OCI-LY3 (cell line): ENCODE measurements around the gene SH2D2A.

ENCODE experiments used
- H2AFZ ChIP-seq: fragments of 200-600, 300-600 bp; shearing (Covaris generic); 2 replicates; pipeline ENCODE4 v1.6.0; 2014; ENCODE audit warnings: antibody characterized with exemption, low read depth, low read length
- H3K27ac ChIP-seq: fragments of 200-600, 300-600 bp; sonication (generic); 2 replicates; pipeline ENCODE4 v1.5.1; 2014; ENCODE audit warnings: mild to moderate bottlenecking, low read length, moderate library complexity, mixed read lengths
- H3K27me3 ChIP-seq: fragments of 200-600, 300-600 bp; sonication (generic); 2 replicates; pipeline ENCODE4 v1.6.1; 2014; ENCODE audit warnings: low read depth, low read length, mixed read lengths
- H3K36me3 ChIP-seq: fragments of 200-600, 300-600 bp; sonication (generic); replicated peaks from 2 replicates; pipeline ENCODE3; 2014; ENCODE audit warnings: low read depth, low read length, mixed read lengths
- H3K4me1 ChIP-seq: fragments of 300-600, 200-600 bp; sonication (generic); 2 replicates; pipeline ENCODE4 v1.6.1; 2014; ENCODE audit warnings: low read length, mixed read lengths
- H3K4me2 ChIP-seq: fragments of 200-600, 300-600 bp; sonication (generic); 2 replicates; pipeline ENCODE4 v1.6.1; 2014; ENCODE audit warnings: low read length, mixed read lengths
- H3K4me3 ChIP-seq: fragments of 300-600, 200-600 bp; sonication (generic); 2 replicates; pipeline ENCODE4 v1.5.1; 2014; ENCODE audit warnings: antibody characterized with exemption, mild to moderate bottlenecking, low read length, moderate library complexity
- H3K79me2 ChIP-seq: fragments of 300-600, 200-600 bp; shearing (Covaris generic); 2 replicates; pipeline ENCODE4 v1.6.1; 2014; ENCODE audit warnings: mild to moderate bottlenecking, low read length, mixed read lengths
- H3K9ac ChIP-seq: fragments of 300-600, 200-600 bp; shearing (Covaris generic); 2 replicates; pipeline ENCODE4 v1.6.0; 2014; ENCODE audit warnings: mild to moderate bottlenecking, low read length, moderate library complexity
- H3K9me3 ChIP-seq: fragments of 200-600, 300-600 bp; shearing (Covaris generic); 2 replicates; pipeline ENCODE4 v1.6.1; 2014; ENCODE audit warnings: low read length, mixed read lengths; ENCODE audit not compliant: insufficient read depth
- H4K20me1 ChIP-seq: fragments of 200-600, 300-600 bp; sonication (generic); 2 replicates; pipeline ENCODE4 v1.6.1; 2016; ENCODE audit warnings: low read length, mixed read lengths; ENCODE audit not compliant: insufficient read depth
- CTCF ChIP-seq: fragments of 200-600, 300-600 bp; sonication (generic); IDR thresholded peaks from 2 replicates; pipeline ENCODE4 v1.5.1; 2014; ENCODE audit warnings: antibody characterized with exemption, low read length, low read depth
- EZH2phosphoT487 ChIP-seq: fragments of 200-600 bp; shearing (Covaris generic); IDR thresholded peaks from 2 replicates; pipeline ENCODE4 v1.6.1; 2018; ENCODE audit warnings: antibody characterized with exemption, mixed run types, low read depth

The SH2D2A gene

GRCh38 chr1:156836892-156837291, 20.2 kb upstream of the SH2D2A start:
- H3K36me3 ChIP-seq: no peaks in the 10 kb centered on the region
- no peak overlapping the region for H3K4me3 ChIP-seq
- TF ChIP-seq CTCF (no peak), EZH2phosphoT487 (no peak)
- H3K27ac ChIP-seq: peak overlapping the region; percentile 53; the same call in 1 of the 2 replicates
- peaks cover 65% of the 10 kb centered on the region for H3K4me1 ChIP-seq
- no peak overlapping the region for H2AFZ ChIP-seq
- no peaks in the 10 kb centered on the region for H3K27me3 ChIP-seq
- H3K4me2 ChIP-seq: peak overlapping the region; percentile 80
- H4K20me1 ChIP-seq: no peaks in the 10 kb centered on the region
- peak overlapping the region; percentile 25; the same call in 1 of the 2 replicates for H3K9ac ChIP-seq
- H3K9me3 ChIP-seq: no peaks in the 10 kb centered on the region
- H3K79me2 ChIP-seq: no peaks in the 10 kb centered on the region

- H3K27me3 ChIP-seq: no peaks in the 10 kb centered on the region
- no peaks in the 10 kb centered on the region for H3K36me3 ChIP-seq
- H3K9me3 ChIP-seq: no peaks in the 10 kb centered on the region
- H3K4me3 ChIP-seq: peak overlapping the region; percentile 43; the same call in 1 of the 2 replicates
- H3K79me2 ChIP-seq: no peaks in the 10 kb centered on the region
- H2AFZ ChIP-seq: no peak overlapping the region
- H3K27ac ChIP-seq: peak overlapping the region; percentile 53; the same call in 1 of the 2 replicates
- peak overlapping the region; percentile 25; the same call in 1 of the 2 replicates for H3K9ac ChIP-seq
- TF ChIP-seq CTCF (no peak), EZH2phosphoT487 (no peak)
- peaks cover 65% of the 10 kb centered on the region for H3K4me1 ChIP-seq
- H4K20me1 ChIP-seq: no peaks in the 10 kb centered on the region
- H3K4me2 ChIP-seq: peak overlapping the region; percentile 80
These were observed 19.5 kb upstream of the SH2D2A start for GRCh38 chr1:156836041-156836654.

- H2AFZ ChIP-seq: no peak overlapping the region
- H3K27ac ChIP-seq: no peak overlapping the region
- no peaks in the 10 kb centered on the region for H3K79me2 ChIP-seq
- TF ChIP-seq EZH2phosphoT487: no peak
- no peak for TF ChIP-seq CTCF
- peaks cover 54% of the 10 kb centered on the region for H3K4me1 ChIP-seq
- H3K36me3 ChIP-seq: no peaks in the 10 kb centered on the region
- H3K9ac ChIP-seq: no peak overlapping the region
- H3K4me3 ChIP-seq: no peak overlapping the region
- no peaks in the 10 kb centered on the region for H3K27me3 ChIP-seq
- H3K4me2 ChIP-seq: peak overlapping the region; percentile 17; the same call in 1 of the 2 replicates
- H3K9me3 ChIP-seq: no peaks in the 10 kb centered on the region
- no peaks in the 10 kb centered on the region for H4K20me1 ChIP-seq
These were observed 17.7 kb upstream of the SH2D2A start for GRCh38 chr1:156834322-156834721.

DNA sequence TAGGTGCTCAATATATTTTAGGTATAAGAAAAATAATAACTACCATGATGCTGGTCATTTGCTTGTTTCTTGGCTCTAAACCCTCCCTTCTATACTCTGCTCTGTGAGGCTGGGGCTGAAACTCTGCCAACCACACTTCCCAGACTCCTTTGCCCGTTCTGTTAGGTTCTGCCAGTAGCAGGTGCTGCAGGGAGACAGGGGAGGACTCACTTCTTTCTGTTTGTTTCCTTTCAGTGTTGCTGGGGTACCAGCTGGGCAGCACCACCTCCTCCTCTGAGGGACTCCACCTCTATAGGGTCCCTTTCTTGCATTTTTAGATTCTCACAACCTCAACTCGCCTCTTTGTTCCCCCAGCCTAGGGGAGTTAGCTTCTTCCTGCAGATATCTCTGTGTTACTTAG, 17.0 kb upstream of the SH2D2A start:
- no peak overlapping the region for H3K27ac ChIP-seq
- H3K36me3 ChIP-seq: no peaks in the 10 kb centered on the region
- H3K9ac ChIP-seq: no peak overlapping the region
- H3K79me2 ChIP-seq: no peaks in the 10 kb centered on the region
- no peaks in the 10 kb centered on the region for H3K27me3 ChIP-seq
- no peak overlapping the region for H3K4me3 ChIP-seq
- H2AFZ ChIP-seq: no peak overlapping the region
- no peaks in the 10 kb centered on the region for H3K9me3 ChIP-seq
- H3K4me2 ChIP-seq: peak overlapping the region; percentile 17; the same call in 1 of the 2 replicates
- TF ChIP-seq EZH2phosphoT487 (no peak), CTCF (no peak)
- H3K4me1 ChIP-seq: peaks cover 47% of the 10 kb centered on the region
- H4K20me1 ChIP-seq: no peaks in the 10 kb centered on the region
